GM18508 (cell line): ENCODE results near the gene UBXN6.

Experiments used
- ATAC-seq: cut with Tn5 transposase; IDR thresholded peaks from one replicate; pipeline ENCODE4 v1.9.1; 2021; ENCODE audit warnings: moderate number of reproducible peaks; ENCODE audit not compliant: insufficient read depth, unreplicated experiment

UBXN6 gene, protein sequence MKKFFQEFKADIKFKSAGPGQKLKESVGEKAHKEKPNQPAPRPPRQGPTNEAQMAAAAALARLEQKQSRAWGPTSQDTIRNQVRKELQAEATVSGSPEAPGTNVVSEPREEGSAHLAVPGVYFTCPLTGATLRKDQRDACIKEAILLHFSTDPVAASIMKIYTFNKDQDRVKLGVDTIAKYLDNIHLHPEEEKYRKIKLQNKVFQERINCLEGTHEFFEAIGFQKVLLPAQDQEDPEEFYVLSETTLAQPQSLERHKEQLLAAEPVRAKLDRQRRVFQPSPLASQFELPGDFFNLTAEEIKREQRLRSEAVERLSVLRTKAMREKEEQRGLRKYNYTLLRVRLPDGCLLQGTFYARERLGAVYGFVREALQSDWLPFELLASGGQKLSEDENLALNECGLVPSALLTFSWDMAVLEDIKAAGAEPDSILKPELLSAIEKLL

DNA sequence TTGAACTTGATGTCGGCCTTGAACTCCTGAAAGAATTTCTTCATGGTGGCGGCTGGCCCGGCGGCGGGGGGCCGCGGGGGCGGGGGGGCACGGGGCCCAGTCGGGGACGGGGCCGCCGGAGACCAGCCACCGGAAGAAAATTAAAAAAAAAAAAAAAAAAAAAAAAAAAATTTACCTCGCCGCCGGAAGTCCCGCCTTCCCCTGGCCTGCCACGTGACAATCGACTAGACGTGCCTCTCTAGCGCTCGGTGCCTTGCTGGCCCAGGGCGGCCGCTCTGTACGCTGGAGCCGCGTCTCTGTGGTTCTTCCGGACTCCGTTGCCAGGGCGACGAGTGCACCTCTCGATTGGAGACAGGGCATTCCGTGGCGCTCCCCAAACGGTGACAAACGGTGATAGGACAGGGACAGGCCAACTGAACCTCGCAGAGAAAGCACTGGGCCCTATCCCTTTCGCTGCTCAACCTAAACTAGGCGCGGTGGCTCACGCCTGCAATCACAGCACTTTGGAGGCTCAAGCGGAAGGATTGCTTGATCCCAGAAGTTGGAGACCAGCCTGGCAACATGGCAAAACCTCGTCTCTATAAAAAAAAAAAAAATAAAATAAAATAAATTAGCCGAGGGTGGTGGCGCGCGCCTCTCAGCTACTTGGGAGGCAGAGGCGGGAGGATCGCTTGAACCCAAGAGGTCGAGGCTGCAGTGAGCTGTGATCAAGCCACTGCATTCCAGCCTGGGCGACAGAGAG is at the start of gene UBXN6:
TSS of gene UBXN6 (minus strand) at position 141 of the 742 bp plus-strand sequence. CDS start at position 44, 97 bp downstream.
- ATAC-seq = peak; percentile 64

- no peak for ATAC-seq
Measured at GRCh38 chr19:4507150-4507452, 49.5 kb upstream of the UBXN6 start.

GRCh38 chr19:4506449-4507149 is 49.0 kb upstream of the UBXN6 start:
- no peak for ATAC-seq

DNA sequence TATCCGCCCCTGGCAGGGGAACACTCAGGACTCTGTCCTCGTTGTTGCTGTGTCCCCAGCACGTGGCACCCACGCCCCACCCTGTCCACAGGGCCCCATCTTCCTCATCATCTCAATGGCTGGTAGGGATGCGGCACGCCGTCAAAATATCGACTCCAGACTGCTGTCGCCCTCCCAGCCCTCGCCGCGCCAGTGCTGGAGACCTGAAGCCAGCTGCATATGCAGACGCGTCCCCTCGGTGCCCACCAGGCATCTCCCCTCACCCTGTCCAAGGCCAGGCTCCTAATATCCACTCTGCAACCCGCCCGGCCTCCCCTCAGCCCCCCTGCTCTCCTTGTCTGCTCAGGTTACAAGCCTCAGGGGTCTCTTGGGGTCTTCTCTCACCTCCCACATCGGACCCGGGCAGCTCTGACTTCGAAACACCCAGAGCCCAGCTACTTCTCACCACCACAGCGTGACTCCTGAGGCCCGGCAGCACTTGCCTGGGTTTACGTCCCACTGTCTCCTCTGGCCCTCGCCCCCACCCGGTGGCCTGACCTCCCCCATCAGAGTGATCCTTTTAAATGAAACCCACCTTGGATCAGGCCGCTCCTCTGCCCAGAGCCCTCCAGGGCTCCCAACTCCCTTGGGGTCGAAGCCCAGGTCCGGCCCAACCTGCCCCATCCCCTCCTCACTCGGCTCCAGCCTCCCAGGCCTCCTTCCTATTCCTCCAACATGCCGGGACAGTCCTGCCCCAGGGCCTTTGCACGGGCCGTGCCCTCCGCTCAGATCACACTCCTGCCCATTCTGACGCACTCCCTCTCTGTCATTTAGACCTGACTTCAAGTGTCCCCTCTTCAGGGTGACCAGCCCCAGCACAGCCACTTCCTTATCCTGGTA is 48.2 kb upstream of the UBXN6 start:
- no peak for ATAC-seq

- no peak for ATAC-seq
Measured at GRCh38 chr19:4504891-4505569, 47.4 kb upstream of the UBXN6 start.

DNA sequence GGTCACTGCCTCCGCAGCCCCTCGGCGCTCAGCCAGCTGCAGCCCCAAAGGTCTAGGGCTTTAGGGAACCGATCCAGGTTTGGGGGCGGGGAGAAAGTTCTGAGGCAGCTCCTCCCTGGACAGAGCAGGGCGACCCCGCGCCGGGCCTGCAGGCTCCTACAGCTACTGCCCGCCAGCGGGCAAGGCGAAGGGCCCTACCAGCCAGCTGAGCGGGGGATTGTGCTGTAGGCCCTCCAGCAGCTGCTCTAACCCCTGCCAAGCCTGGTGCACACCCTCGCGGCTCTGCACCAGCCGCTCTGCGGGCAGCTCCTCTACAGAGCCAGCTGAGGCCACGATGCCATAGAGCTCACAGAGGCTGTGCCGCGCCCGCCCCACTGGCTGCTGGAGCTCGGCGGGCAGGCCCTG is 46.7 kb upstream of the UBXN6 start:
- ATAC-seq = no peak

DNA sequence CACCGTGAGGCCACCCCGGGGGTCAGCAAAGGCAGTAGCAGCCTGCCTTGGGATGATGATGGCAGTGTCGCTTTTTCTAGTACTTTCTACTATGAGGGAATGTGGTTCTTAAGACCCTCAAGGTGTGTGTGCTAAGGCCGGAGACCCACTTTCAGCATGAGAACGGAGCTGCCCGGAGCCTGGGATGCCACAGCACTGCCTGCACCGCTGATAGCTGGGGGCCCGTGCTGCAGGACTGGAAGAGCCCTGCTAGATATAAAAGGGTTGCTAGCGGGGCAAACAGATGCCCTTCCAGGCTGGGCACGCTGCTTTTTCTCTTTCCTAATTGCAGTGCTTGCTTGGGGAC is 46.2 kb upstream of the UBXN6 start:
- ATAC-seq = no peak

- no peak for ATAC-seq
Measured at GRCh38 chr19:4503132-4503824, 45.7 kb upstream of the UBXN6 start.

GRCh38 chr19:4502282-4503131 is 44.9 kb upstream of the UBXN6 start:
- no peak for ATAC-seq

DNA sequence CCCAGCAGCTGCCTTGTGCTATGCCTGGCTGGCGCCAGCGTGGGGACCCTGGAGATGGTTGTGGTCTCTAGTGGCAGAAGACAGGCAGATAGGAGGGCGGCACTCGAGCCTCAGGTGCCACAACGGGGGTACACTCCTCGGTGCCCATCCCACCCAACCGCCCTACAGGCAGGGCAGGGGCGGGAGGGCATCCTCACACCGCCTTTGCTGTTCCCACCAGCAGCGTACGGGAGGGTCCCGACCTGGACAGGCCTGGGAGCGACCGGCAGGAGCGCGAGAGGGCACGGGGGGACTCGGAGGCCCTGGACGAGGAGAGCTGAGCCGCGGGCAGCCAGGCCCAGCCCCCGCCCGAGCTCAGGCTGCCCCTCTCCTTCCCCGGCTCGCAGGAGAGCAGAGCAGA is 44.1 kb upstream of the UBXN6 start:
- no peak for ATAC-seq

DNA sequence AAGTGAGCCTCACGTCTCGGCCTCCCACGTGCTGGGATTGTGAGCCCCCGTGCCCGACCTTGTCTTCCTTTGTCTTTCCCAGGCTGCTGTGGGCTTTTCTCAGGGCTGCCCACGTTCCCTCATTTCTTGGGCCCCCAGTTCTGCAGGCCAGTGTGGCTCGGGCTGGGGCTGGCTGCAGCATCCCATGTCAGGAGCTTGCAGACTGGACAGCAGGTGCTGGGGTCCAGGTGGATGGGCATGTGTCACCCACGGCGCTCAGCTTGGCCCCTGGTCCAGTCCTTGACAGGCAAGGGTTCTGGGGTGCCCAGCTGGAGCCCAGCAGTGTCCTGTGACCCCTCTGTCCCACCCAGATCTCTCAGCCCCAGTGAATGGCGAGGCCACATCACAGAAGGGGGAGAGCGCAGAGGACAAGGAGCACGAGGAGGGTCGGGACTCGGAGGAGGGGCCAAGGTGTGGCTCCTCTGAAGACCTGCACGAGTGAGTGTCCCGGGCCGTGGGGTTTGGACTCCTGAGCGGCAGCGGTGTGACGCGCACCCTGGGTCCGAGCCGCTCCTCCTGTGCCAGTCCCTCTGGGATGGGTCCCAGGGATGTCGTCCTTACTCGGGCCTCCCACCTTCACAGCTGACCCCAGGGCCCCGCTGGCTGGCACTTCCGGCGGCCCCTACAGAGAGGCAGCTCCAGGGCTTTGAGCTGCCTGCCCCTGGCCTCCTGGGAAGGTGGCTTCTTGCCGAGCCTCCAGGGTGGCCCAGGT is 43.4 kb upstream of the UBXN6 start:
- ATAC-seq = no peak

GRCh38 chr19:4499855-4500254 is 42.3 kb upstream of the UBXN6 start:
- ATAC-seq = no peak

GRCh38 chr19:4499318-4499717 is 41.7 kb upstream of the UBXN6 start:
- ATAC-seq = no peak

GRCh38 chr19:4498694-4499093 is 41.1 kb upstream of the UBXN6 start:
- no peak for ATAC-seq

- ATAC-seq = no peak
Measured at GRCh38 chr19:4497770-4498389, 40.3 kb upstream of the UBXN6 start.

GRCh38 chr19:4496304-4496703 is 38.7 kb upstream of the UBXN6 start:
- no peak for ATAC-seq

GRCh38 chr19:4495471-4495870 is 37.9 kb upstream of the UBXN6 start:
- no peak for ATAC-seq
